Measurements from ENCODE around the gene PRG2. TPM values are rescaled to one million over a fixed set of nuclear protein-coding genes. Genes with fewer than 3 reads are reported as not detected.

Gene PRG2
- total and polyA plus RNA-seq, 9 of the 15 experiments (the other 6 are each of a cell fraction or from before 2014, with no cell fraction given) = 1.8 to 78.0 (median 26.6) TPM

DNA sequence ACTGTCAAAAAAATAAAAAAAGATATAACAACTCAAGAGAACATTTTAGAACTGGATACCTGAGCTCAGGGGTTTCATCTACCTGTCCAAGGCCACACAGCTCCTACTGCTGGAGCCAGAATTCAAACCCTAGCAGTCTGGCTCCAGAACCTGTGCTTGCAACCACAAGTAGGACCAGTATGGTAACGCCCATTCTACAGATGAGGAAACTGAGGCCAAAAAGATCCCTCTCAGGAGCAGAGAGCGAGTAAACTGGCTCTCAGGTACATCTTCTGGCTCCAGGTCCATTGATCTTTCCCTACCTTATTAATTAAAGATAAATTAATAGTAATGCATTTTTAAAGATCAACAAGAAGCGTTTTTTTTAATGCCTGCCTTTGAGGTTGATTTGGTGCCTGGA lies 33.1 kb downstream of the PRG2 start (continued):
- TF ChIP-seq ZNF609 (CRISPR knock-in tag; IDR thresholded peaks at IDR 0.05; ENCODE audit: borderline replicate concordance) (no peak), CREM (IDR thresholded peaks at IDR 0.05; ENCODE audit: low read depth) (no peak), DLX4 (CRISPR knock-in tag; IDR thresholded peaks at IDR 0.05) (no peak), FOXA1 (IDR thresholded peaks at IDR 0.05; ENCODE audit: borderline replicate concordance) (no peak), NR4A1 (CRISPR knock-in tag; IDR thresholded peaks at IDR 0.05) (no peak), NR4A1 (tag; IDR thresholded peaks at IDR 0.05) (no peak), ZNF778 (CRISPR knock-in tag; IDR thresholded peaks at IDR 0.05) (no peak), KHSRP (IDR thresholded peaks at IDR 0.05) (no peak), RBM14 (IDR thresholded peaks at IDR 0.05; ENCODE audit: borderline replicate concordance, insufficient read depth, low read depth, low read length) (no peak), SP1 (CRISPR knock-in tag; IDR thresholded peaks at IDR 0.05) (no peak), SREBF1 (IDR thresholded peaks at IDR 0.05; ENCODE audit: borderline replicate concordance, low read depth, low read length) (no peak), EGR1 (conservative IDR thresholded peaks at IDR 0.05) (no peak), PCBP1 (IDR thresholded peaks at IDR 0.05; ENCODE audit: low read depth, low read length, poor library complexity, severe bottlenecking) (no peak), ZNF347 (CRISPR knock-in tag; IDR thresholded peaks at IDR 0.05; ENCODE audit: low read depth) (no peak), DMBX1 (CRISPR knock-in tag; IDR thresholded peaks at IDR 0.05; ENCODE audit: borderline replicate concordance) (no peak), SIRT6 (IDR thresholded peaks at IDR 0.05; ENCODE audit: low read depth, low read length) (no peak), ZNF408 (CRISPR knock-in tag; IDR thresholded peaks at IDR 0.05; ENCODE audit: low read depth) (no peak)
- TF ChIP-seq, protein P1, sequence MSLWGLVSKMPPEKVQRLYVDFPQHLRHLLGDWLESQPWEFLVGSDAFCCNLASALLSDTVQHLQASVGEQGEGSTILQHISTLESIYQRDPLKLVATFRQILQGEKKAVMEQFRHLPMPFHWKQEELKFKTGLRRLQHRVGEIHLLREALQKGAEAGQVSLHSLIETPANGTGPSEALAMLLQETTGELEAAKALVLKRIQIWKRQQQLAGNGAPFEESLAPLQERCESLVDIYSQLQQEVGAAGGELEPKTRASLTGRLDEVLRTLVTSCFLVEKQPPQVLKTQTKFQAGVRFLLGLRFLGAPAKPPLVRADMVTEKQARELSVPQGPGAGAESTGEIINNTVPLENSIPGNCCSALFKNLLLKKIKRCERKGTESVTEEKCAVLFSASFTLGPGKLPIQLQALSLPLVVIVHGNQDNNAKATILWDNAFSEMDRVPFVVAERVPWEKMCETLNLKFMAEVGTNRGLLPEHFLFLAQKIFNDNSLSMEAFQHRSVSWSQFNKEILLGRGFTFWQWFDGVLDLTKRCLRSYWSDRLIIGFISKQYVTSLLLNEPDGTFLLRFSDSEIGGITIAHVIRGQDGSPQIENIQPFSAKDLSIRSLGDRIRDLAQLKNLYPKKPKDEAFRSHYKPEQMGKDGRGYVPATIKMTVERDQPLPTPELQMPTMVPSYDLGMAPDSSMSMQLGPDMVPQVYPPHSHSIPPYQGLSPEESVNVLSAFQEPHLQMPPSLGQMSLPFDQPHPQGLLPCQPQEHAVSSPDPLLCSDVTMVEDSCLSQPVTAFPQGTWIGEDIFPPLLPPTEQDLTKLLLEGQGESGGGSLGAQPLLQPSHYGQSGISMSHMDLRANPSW (CRISPR knock-in tag; IDR thresholded peaks at IDR 0.05) = no peak
- TF ChIP-seq, protein P2, sequence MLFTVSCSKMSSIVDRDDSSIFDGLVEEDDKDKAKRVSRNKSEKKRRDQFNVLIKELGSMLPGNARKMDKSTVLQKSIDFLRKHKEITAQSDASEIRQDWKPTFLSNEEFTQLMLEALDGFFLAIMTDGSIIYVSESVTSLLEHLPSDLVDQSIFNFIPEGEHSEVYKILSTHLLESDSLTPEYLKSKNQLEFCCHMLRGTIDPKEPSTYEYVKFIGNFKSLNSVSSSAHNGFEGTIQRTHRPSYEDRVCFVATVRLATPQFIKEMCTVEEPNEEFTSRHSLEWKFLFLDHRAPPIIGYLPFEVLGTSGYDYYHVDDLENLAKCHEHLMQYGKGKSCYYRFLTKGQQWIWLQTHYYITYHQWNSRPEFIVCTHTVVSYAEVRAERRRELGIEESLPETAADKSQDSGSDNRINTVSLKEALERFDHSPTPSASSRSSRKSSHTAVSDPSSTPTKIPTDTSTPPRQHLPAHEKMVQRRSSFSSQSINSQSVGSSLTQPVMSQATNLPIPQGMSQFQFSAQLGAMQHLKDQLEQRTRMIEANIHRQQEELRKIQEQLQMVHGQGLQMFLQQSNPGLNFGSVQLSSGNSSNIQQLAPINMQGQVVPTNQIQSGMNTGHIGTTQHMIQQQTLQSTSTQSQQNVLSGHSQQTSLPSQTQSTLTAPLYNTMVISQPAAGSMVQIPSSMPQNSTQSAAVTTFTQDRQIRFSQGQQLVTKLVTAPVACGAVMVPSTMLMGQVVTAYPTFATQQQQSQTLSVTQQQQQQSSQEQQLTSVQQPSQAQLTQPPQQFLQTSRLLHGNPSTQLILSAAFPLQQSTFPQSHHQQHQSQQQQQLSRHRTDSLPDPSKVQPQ (CRISPR knock-in tag; IDR thresholded peaks at IDR 0.05; ENCODE audit: borderline replicate concordance) = no peak

Measured in K562 (cell line).